NCI-H146 (cell line): Measurements from ENCODE around the gene APOC3.

ENCODE experiments used
- DNase-seq: peaks from one replicate; lab custom pipeline; 2025; lab: John Stamatoyannopoulos, UW

The APOC3 gene

GRCh38 chr11:116879800-116880625 lies 50.3 kb downstream of the APOC3 start:
- peak; percentile 59 for DNase-seq

DNA sequence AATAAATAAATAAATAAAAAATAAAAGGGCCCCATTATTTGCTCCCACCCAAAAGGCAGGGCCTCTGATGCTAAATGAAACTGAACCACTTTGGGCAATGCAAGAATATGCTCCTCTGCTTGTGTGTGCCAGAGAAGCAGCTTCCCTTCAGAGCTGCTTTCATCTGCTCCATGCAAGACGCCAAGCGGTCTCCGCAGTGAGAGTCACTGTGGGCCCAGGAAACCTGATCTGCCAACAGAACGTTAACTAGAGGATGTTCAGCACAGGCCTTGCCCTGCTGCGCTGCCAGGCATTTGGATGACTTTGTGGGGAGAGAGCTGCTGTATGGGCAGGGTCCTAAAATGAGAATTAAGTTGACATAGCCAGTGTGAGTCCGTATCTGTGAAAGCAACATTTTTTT lies 51.4 kb downstream of the APOC3 start:
- no peak for DNase-seq

- no peak for DNase-seq
Observed at GRCh38 chr11:116882386-116882785, 52.7 kb downstream of the APOC3 start.
